ENCODE measurements around the gene PIGT.

- no peak for TF ChIP-seq CTCF (IDR thresholded peaks at IDR 0.05)
- no peak for TF ChIP-seq POLR2A (IDR thresholded peaks at IDR 0.05)
Measured at GRCh38 chr20:45461225-45461624, 45.3 kb downstream of the PIGT start.

Measured in testis (tissue), 2 donors.